Endothelial cell of umbilical vein (primary cell): Measurements from ENCODE around the gene ATP4A. TPM values are rescaled to one million over a fixed set of nuclear protein-coding genes. Genes with fewer than 3 reads are reported as not detected.

Experiments used
- BruUV-seq: library from RNA; stranded (reverse); fragments of 400-500 nt; replicated peaks from 2 replicates; lab custom pipeline; 2021; lab: Mats Ljungman, UMichigan
- CTCF ChIA-PET: fragments of 300-600, 350-600 bp; sonication (Branson Sonifier 250); formaldehyde crosslinking; loops from one replicate; lab custom pipeline; 2021; ENCODE audit warnings: antibody characterized with exemption, inconsistent platforms; lab: Charles Lee
- POLR2A ChIA-PET: fragments of 300-600, 350-600 bp; sonication (Branson Sonifier 250); formaldehyde crosslinking; loops from one replicate; lab custom pipeline; 2021; ENCODE audit warnings: antibody characterized with exemption, inconsistent platforms; lab: Charles Lee
- DNase-seq: peaks from one replicate; pipeline ENCODE4 v3.0.0-alpha.2; 2011; ENCODE audit warnings: low read depth, low spot score
- FAIRE-seq: peaks from 2 replicates; lab custom pipeline; 2011; peaks lifted over from hg19 to GRCh38; lab: Jason Lieb, UNC
- H2AFZ ChIP-seq: 2 replicates; pipeline ENCODE4 v1.6.0; 2012; ENCODE audit warnings: low read depth, low read length, control low read depth, inconsistent platforms
- H3K27ac ChIP-seq: 2 replicates; pipeline ENCODE4 v1.5.1; 2011; ENCODE audit warnings: low read depth, mild to moderate bottlenecking, control low read depth, low read length, moderate library complexity; ENCODE audit not compliant: insufficient read depth
- H3K27me3 ChIP-seq, 2 experiments: 2 replicates each; pipeline versions ENCODE4 v1.6.0 to v1.6.1; 2011; ENCODE audit warnings: low read length in 2 of 2, mixed read lengths in 1 of 2; ENCODE audit not compliant: control insufficient read depth in 2 of 2, insufficient read depth in 2 of 2
- H3K36me3 ChIP-seq, 2 experiments: 2 replicates in 1 of 2; 3 replicates in 1 of 2; pipeline ENCODE4 v1.5.1; 2011; ENCODE audit warnings: low read length in 2 of 2, mild to moderate bottlenecking in 1 of 2, moderate library complexity in 1 of 2; ENCODE audit not compliant: control insufficient read depth in 2 of 2, insufficient read depth in 2 of 2; ENCODE audit errors: extremely low read depth in 1 of 2
- H3K4me1 ChIP-seq: 3 replicates; pipeline ENCODE4 v1.5.1; 2011; ENCODE audit warnings: mild to moderate bottlenecking, low read length; ENCODE audit not compliant: control insufficient read depth, insufficient read depth; ENCODE audit errors: extremely low read depth
- H3K4me2 ChIP-seq: 2 replicates; pipeline ENCODE4 v1.6.1; 2011; ENCODE audit warnings: low read length, control low read depth, mixed read lengths; ENCODE audit not compliant: insufficient read depth
- H3K4me3 ChIP-seq, 3 experiments: fragments of 200-600 bp in 1 of 3; sonication (generic), shearing (Covaris generic) in 1 of 3; replicated peaks in 1 of 3; 2 replicates each; pipeline ENCODE4 v1.5.1; 2011 to 2016; ENCODE audit warnings: control low read depth in 3 of 3, low read length in 3 of 3, mild to moderate bottlenecking in 2 of 3, inconsistent platforms in 1 of 3, low read depth in 1 of 3, moderate library complexity in 1 of 3; ENCODE audit not compliant: insufficient read depth in 1 of 3
- H3K79me2 ChIP-seq: 2 replicates; pipeline ENCODE4 v1.6.0; 2012; ENCODE audit warnings: low read length, inconsistent platforms; ENCODE audit not compliant: control insufficient read depth, insufficient read depth
- H3K9ac ChIP-seq: replicated peaks from 2 replicates; pipeline ENCODE3; 2011; ENCODE audit warnings: low read length, control low read depth; ENCODE audit not compliant: insufficient read depth; ENCODE audit errors: extremely low read depth
- H3K9me1 ChIP-seq: replicated peaks from 3 replicates; pipeline ENCODE4 v1.6.0; 2011; ENCODE audit warnings: mild to moderate bottlenecking, low read length; ENCODE audit not compliant: control insufficient read depth, insufficient read depth; ENCODE audit errors: extremely low read depth
- H3K9me3 ChIP-seq: replicated peaks from 2 replicates; pipeline ENCODE4 v1.5.1; 2012; ENCODE audit warnings: low read length, inconsistent platforms; ENCODE audit not compliant: control insufficient read depth, insufficient read depth
- H4K20me1 ChIP-seq: replicated peaks from 2 replicates; pipeline ENCODE3; 2011; ENCODE audit warnings: mild to moderate bottlenecking, low read length; ENCODE audit not compliant: control insufficient read depth, insufficient read depth; ENCODE audit errors: extremely low read depth
- CTCF ChIP-seq, 2 donors: IDR thresholded peaks; 1 replicate in 1 of 2; 2 replicates in 1 of 2; pipeline ENCODE4 v1.5.1; 2011; ENCODE audit warnings: low read length in 2 of 2, mild to moderate bottlenecking in 2 of 2, moderate library complexity in 2 of 2, control low read depth in 1 of 2, inconsistent platforms in 1 of 2, low read depth in 1 of 2; ENCODE audit not compliant: insufficient read depth in 1 of 2; ENCODE audit errors: extremely low read depth in 1 of 2
- EZH2 ChIP-seq: IDR thresholded peaks from 2 replicates; pipeline ENCODE4 v1.6.1; 2012; ENCODE audit warnings: borderline replicate concordance, low read depth, mild to moderate bottlenecking, moderate library complexity, low read length, inconsistent platforms; ENCODE audit not compliant: severe bottlenecking
- FOS ChIP-seq: IDR thresholded peaks from 2 replicates; pipeline ENCODE4 v1.6.1; 2011; ENCODE audit warnings: mild to moderate bottlenecking, low read length, moderate library complexity, borderline replicate concordance; ENCODE audit not compliant: insufficient read depth
- GATA2 ChIP-seq: IDR thresholded peaks from 2 replicates; pipeline ENCODE4 v1.7.0; 2011; ENCODE audit warnings: low read depth, mild to moderate bottlenecking, moderate library complexity, mixed read lengths, low read length; ENCODE audit not compliant: insufficient read length, insufficient read depth
- JUN ChIP-seq: IDR thresholded peaks from 2 replicates; pipeline ENCODE4 v1.6.1; 2011; ENCODE audit warnings: borderline replicate concordance, low read depth; ENCODE audit not compliant: insufficient read length, insufficient read depth
- MAX ChIP-seq: IDR thresholded peaks from 2 replicates; pipeline ENCODE4 v1.6.1; 2011; ENCODE audit not compliant: insufficient read depth, insufficient read length
- MYC ChIP-seq: IDR thresholded peaks from one replicate; pipeline ENCODE4 v1.6.1; 2011; ENCODE audit warnings: mild to moderate bottlenecking, low read depth, low read length
- POLR2A ChIP-seq: IDR thresholded peaks from 2 replicates; pipeline ENCODE4 v1.6.1; 2012; ENCODE audit warnings: low read depth, mild to moderate bottlenecking, control low read depth, low read length
- POLR2AphosphoS5 ChIP-seq: IDR thresholded peaks from 2 replicates; pipeline ENCODE4 v1.6.1; 2012; ENCODE audit warnings: low read depth, mild to moderate bottlenecking, control low read depth, low read length, moderate library complexity; ENCODE audit not compliant: insufficient read depth
- dilution Hi-C: fragments of 300-500 bp; cut with MboI; formaldehyde crosslinking; loops from one replicate; pipeline ENCODE4 v1.15.0; 2019; ENCODE audit warnings: low sequenced_read_pairs; ENCODE audit not compliant: extremely low pct_ligation_motif_present
- intact Hi-C: fragments of 100-400 bp; cut with micrococcal nuclease; formaldehyde crosslinking; loops from one replicate; pipeline ENCODE4 v1.10.0; 2022
- polyA plus RNA-seq, 4 experiments: library from polyadenylated mRNA; depleted of rRNA in 3 of 4; stranded (reverse) in 3 of 4; unstranded in 1 of 4; fragments of >200 nt; gene quantifications; 2 replicates each; pipeline versions ENCODE4 v1.2.1 to v1.2.3, GENCODE V29; 2011 to 2012; ENCODE audit warnings: missing spikeins in 1 of 4
- total RNA-seq: library from RNA; stranded (reverse); gene quantifications from 2 replicates; pipeline ENCODE4 v1.2.3, GENCODE V29; 2021

Gene ATP4A
- total and polyA plus RNA-seq, 2 donors (not counting 3 experiments of a cell fraction or from before 2014, with no cell fraction given) = not detected

GRCh38 chr19:35522745-35523327 is 40.6 kb downstream of the ATP4A start:
- DNase-seq (no peak), FAIRE-seq (no peak)
- Histone ChIP-seq H3K9me3 (no peaks in the 10 kb centered on the region), H3K79me2 (no peaks in the 10 kb centered on the region), H3K4me3 (no peak overlapping the region), H3K4me2 (no peak overlapping the region), H2AFZ (no peak overlapping the region), H3K9ac (no peak overlapping the region), H3K9me1 (no peaks in the 10 kb centered on the region), H3K27ac (no peak overlapping the region), H4K20me1 (no peaks in the 10 kb centered on the region), H3K36me3 (no peaks in the 10 kb centered on the region), H3K27me3 (peaks cover 4 to 9% of the 10 kb centered on the region in 2 experiments), H3K4me1 (no peaks in the 10 kb centered on the region)
- intact Hi-C loops (no loop called here), dilution Hi-C loops (no loop called here)
- BruUV-seq = no TSS peak
- POLR2A ChIA-PET = no interaction called here
- CTCF ChIA-PET = interaction anchor here (1.5 kb wide), 1 partner anchor 13 kb away, joined by 3 read pairs; no protein-coding TSS in a partner anchor
- no peak for TF ChIP-seq CTCF (IDR thresholded peaks at IDR 0.05; ENCODE audit: extremely low read depth in 1 of 2, insufficient read depth in 1 of 2, low read depth in 1 of 2, low read length in 2 of 2)
- TF ChIP-seq MAX = no peak
- no peak for TF ChIP-seq MYC
- no peak for TF ChIP-seq POLR2AphosphoS5
- TF ChIP-seq FOS = no peak
- no peak for TF ChIP-seq JUN
- no peak for TF ChIP-seq GATA2
- no peak for TF ChIP-seq EZH2
- no peak for TF ChIP-seq POLR2A
